ENCODE results near the gene SPTBN5.

SPTBN5 gene

DNA sequence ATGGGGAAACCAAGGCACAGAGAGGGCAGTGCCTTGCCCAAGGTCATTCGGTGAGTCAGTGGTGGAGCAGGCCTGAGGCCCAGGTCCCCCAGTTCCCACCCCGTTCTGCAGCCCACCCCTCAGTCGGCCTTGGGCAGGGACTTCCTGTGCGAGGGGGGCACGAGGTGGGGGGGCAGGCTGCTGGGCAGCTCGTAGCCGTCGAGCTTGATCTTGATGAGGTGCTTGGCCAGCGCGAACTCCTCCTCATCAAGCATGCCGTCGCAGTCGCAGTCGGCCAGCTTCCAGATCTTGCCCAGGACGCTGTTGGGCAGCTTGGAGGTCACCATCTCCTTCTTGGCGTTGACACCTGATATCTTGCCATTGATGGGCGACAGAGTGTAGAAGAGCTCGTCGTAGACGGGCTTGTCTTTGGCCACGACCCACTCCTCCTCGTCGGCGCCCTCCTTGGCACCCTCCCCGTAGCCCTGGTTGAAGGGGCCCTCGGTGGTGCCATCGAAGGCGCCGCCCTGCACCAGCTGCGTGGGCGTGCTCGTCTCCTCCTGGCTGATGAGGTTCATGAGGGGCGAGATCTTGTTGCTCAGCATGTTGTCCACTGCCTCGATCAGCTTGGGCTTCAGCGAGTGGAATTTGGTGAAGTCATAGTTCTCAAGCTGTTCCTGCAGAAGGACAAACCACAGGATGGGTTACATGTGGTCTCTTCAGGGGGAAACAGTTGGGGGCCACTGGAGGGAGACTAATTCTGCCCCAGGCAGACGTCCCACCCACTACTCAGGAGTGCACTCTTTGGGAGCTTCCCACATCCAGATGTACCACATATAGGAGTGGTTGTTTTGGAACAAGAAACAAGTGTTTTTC, 6.9 kb upstream of the SPTBN5 start:
- DNase-seq: no peak

DNA sequence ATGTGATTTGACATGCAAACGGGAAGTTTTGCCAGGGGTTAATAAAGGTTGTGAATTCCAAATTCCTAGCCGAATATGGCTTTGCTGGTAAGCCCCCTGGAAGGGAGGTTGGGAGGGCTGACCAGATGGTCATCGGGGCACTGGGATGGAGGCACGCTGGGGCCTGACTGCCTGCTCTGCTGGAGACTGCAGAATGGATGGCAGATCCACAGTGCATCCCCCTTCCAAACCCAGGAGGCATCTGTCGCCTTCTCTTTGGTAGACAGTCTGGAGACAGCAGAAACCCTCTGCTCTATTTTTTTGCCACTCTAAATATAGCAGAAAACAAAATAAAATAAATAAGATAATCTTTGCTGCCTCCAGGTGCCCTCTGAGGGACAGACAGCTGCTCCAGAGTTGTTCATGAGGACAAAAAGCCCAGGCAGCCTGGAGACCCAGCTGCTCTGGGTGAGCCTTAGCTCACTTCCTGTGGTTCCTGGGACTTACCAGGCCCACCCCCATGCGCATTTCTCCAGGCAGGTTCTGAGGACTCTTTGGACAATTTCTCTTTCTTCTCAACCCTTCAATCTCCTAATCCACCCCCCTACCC, 6.1 kb upstream of the SPTBN5 start:
- DNase-seq: no peak

DNA sequence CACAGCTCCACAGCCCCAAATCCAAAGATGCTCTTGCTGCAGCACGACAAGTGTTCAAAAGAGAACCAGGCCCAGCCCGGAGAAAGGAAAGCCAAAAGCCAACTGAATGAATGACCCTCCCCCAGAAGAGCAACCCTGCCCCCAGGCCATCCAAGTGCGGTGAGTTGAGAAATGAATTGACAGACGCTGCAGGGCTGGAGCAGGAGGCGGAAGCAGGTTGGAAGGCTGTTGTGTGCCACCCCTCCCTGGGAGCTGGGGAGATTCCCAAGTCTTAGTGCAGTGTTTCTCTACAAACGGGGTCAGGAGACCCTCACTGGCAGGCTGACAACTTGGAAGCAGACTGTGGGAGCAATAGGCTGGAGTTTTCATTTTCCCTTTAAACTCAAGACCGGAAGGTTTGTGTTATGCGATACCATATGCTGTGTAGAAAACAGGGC, 3.5 kb upstream of the SPTBN5 start:
- no peak for DNase-seq

DNA sequence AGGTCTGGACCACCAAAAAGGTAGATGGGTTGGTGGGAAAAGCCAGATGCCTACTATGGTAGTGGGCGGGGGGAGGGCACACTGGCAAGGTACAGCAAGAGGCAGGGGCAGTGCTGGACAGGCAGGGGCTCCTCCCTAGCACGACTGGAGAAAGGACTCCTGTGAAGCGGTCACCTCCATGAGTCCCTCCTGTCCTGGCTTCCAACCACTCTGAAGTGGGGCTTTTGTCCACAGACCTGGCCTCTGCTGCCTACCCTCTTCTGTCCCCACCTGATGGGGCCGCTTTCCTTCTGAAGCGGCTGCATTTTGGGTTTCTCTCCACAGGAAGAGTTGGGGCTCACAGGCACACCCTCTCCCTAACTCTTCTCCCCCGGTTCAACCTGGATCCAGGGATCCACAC, 2.7 kb upstream of the SPTBN5 start:
- DNase-seq: no peak

DNA sequence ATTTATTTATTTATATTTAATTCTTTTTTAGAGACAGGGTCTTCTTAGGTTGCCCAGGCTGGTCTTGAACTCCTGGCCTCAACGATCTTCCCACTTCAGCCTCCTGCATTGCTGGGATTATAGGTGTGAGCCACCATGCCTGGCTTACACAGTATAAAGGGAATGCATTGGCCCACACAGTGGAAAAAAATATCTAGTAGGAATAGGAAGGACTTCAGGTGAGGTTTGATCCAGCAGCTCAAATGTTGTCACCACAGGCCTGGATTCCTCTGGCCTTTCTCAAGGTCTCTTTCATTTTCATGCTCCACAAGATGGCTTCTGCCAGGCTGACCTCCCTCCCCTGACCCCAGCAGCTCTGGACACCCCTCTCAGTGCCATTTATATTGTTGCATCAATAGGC, 2.1 kb upstream of the SPTBN5 start:
- no peak for DNase-seq

DNA sequence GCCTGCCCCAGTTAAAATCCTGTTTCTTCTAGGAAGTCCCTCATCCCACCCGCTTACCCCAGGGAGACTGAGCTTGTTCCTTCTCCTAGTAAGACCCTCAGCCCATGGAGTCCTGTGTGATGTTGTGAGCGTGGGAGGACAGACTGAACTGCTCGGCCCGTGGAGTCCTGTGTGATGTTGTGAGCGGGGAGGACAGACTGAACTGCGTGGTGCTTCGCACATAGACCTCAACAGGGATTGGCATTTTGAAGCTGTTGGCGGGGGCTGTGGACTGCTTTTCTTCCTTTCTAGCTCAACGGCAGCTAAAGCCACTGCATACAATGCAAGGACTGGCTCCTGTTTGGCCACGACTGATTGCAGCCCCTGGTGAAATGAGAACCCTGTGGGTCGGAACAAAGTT, 1.6 kb upstream of the SPTBN5 start:
- DNase-seq: no peak

DNA sequence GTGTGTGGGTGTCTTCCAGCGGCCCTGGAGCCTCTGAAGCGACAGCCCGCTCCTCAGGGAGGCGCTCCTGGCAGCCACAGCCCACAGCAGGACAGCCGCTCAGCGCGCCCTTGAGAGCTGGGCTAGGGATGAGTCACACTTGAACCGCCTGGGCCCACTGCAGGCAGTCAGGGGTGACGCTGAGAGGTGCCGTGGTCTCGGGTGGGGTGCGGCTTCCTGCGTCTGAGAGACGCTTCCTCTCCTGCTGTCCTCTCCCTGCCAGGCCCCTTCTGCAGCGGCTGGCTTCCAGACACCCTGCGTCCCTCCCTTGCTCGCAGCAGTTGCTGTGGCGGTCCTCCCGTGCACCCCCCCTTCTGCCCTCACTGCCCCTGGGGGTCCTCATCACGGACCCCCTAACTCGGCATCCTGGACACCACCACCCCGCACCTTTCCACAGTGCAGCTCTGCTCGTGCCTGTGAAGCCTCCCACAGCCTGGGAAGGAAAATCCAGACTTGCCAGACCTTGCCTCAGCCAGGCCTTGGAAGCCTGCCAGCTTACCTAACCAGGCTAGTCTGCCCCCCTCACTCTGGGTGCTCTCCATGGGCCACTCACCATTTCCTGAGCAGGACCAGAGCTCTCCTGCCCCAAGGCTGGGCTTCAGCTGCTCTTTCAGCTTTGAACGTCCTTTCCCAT, 1.1 kb upstream of the SPTBN5 start:
- DNase-seq: peak; percentile 31

DNA sequence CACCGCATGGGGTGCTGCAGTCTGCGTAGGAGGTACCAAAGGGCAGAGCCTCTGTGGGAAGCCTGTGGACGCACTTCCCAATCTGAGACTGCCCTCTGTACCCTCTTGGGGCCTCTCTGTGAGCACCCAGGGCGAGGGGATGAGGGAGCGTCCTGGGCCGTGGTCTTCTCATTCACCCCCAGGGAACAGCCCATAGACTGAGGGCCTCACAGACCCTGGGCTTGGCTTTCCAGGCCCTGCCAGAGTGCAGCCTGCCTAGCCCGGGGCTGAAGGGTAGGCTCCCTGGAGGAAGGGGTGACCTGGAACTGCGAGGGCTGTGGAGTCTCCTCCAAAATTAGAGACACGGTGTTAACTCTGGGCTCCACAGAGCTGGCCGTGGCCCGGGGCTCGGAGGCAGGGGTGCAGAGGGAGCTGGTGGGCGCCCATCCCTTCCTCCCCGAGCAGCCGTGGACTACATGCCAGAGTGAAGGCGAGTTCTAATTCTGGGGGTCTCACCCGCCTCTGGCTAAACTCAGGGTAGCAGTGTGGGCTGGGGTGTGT, 468 bp upstream of the SPTBN5 start:
- no peak for DNase-seq

DNA sequence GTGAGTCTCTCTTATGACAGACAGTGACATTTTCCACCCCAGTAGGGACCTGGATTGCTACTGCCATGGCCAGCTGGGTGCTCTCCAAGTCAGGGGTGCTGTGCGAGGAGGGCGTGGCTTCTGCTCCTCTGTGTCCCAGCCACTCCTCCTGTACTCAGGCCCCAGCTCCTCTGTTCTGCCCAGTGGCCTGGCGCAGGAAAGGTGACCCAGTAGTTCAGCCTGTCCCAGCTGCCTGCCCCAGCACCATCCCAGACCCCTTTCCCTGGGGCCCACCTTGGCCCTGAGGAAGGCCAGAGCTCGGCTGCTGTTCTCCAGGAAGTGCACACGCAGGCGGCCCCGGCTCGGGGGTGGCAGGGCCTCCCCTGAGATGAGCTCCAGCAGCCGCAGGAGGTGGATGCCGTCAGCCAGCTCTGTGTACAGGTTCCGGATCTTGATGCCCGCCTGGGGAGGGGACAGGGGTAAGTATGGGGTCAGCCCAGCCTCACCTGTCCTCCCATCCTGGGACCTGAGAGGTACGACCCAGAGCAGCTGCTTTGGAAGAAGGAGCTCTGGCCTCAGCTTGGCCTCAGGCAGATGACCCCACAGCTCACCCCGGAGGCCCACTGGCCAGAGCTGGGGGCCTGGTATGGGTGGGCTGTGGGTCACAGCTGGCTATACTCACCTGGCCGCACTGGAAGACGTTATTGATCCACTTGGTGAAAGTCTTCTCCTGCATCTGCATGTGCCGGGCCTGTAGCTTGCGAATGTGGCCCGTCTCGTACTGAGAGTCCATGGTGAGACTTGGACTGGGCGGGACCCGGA, 1.0 kb downstream of the SPTBN5 start:
- no peak for DNase-seq

DNA sequence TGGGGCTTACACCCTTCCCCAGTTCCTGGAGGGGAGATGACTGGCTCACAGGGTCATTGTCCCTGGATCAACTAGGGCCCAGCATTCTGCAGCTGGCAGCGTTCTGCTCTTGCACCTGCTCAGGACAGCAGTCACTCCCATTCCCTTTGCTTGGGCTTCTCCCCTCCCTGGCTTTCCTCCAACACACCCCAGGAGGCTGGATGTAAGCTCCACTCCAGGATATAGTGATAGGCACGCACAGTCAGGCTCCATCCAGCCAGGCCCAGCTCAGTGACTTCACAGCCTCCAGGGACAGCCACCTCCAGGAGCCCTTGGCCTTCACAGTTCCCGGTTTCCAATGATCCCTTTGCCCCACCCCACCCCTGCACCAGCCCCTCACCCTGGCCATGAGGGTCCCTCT, 1.9 kb downstream of the SPTBN5 start:
- no peak for DNase-seq

DNA sequence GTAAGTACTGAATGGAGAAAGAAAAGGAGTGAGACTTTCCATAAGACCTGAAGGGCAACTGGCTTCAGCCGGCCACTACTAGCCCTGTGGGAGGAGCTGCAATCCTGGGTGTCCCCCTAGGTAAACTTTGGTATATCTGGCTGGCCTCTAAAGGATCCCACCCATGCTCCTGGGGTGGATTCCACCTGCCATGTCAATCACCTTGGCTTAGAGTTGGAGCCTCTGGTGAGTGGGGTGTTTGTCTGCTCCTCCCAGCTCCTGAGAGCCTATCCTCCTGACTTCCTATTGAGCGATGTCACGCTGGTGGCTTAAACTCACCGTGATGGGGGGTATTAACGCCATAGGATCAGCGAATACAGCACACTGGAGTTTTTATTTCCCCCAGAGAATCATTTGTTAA, 2.6 kb downstream of the SPTBN5 start:
- no peak for DNase-seq

DNA sequence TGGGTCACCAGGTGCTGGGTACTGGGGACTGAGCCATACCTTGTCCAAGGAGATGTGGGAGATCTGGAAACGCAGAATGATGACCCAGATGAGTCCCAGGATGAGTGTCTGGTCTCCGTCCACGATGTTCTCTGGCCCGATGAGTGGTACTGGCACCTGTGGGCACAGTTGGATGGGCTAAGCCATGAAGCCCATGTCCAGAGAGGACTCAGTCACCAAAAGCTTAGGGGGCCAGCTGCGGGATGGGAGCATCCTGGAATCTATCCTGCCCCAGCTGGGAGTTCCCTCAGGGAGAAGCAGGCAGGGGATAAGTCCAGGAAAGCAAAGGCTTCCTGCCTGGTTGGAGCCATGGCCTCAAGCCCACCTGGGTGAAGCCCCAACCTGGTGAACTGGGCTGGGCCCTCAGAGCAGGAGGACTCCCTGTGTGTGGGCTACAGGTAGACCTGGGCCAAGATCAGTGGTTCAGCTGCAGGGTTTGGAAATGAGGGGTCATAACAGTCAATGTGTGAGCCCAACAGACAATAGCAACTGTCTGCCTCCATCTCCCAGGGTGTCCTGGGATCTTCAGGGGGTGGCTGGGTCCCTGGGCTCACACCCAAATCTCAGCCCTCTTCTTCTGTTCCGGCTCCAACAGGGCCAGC, 3.7 kb downstream of the SPTBN5 start:
- DNase-seq: no peak

DNA sequence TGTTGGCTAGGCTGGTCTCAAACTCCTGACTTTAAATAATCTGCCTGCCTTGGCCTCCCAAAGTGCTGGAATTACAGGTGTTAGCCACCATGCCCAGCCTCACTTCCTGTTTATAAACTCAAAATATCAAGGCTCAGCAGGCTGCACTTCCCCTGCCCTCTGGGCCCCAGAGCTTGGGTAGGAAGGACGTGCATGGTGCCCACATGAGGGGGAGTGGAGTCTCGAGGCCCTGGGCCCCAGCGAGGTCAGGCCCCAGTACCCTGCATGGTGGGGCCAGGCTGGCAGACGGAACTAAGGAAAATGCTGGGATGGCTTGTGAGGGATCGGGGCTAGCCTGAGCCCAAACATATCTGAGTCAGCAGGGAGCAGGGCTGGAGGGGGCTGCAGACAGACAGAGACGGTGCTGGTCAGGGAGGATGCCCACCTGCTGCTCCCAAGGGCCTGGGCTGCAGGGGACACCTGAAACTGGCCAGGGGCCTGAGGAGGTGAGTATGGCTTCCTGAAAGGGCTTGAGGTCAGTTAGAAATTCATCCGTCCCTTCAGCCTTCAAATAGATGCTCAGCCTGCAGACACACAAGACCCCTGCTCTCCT, 5.1 kb downstream of the SPTBN5 start:
- DNase-seq: no peak

DNA sequence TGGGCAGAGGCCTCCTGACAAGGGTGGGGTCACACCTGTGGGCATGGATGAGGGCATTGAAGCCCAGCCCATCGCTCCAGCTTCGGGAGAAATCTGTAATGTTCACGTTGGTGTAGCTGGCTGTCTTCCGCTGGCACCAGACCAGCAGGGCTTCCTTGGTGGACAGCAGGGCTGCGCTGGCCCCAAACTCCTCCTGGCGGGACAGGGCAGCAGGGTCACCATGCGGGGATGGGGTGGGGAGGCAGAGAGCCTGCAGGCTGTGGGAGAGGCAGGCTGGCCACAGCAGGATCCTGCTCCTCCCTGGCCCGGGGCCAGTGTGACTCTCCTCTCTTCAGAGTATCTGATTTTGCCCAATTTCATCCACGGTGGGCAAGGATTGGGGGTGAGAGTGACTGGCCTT, 6.0 kb downstream of the SPTBN5 start:
- DNase-seq: no peak

DNA sequence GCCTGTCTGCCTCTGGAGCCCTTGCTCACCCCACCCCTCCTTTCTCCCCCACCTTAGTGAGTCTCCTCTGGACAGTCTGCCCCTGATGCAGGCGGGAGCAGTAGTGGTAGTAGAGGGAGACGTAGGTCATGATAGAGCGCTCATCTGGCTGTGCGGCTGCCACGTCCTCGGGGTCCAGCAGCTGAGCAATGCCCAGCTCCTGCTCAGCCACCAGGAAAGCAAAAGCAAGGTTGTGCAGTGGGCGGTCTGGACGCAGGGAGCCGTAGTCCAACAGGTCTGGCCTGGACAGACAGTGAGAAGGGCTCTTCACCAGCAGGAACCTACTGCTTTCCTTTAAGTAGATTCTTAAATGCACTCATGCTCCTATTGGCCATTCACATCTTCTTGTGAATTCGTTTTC, 6.7 kb downstream of the SPTBN5 start:
- no peak for DNase-seq

DNA sequence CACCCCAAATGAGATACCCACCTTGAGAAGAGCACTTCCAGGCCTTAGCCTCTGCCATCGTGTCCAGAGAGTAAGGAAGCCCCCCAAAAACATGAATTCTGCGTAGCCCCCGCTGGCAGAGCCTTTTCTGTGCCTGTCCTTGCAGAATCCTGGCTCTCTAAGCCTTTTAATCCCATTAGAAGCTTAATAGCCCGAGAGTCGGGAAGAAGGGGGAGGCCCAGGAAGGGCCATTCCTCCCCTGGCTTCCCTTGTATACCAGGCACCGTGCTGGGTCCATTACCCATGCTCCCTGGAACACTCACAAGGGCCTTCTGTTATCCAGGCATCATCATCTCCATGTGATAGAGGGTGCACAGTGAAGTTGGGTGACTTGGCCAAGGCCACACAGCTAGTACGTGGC, 7.1 kb downstream of the SPTBN5 start:
- no peak for DNase-seq

DNA sequence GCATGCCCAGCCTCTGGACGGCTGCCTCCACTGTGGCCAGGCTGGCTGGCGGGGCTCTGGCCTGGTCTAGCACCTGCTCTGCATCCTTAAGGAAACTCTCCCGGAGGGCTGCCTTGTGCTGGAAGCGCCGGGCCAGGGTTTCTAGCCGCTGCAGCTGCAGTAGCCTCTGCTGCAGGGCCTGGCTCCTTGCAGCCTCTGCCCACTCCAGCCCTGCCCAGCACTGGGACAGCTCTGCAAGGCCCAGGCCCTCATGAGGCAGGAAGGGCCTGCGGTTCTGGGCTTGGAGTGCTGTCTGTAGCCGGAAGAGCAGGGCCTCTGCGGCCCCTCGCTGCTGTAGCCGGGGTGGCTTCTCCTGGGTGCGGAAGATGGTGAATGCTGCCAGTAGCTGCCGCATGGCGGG, 8.0 kb downstream of the SPTBN5 start:
- DNase-seq: no peak

DNA sequence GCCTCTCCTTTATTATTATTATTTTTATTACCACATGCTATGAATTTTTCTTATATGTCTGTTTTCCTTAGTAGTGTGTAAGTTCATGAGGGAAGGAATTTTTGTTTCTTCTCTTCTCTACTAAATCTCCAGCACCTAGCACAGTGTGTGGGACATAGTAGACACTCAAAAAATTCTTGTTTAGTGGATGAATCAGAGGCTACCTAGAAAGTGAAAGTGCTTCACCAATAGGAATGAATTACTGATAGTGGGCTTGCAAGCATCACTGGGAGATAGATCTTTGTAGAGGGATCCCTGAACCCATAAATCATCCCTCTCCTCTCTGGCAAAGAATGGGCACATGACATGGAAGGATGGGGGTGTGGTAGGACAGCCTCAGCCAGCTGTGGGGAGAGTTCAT, 8.5 kb downstream of the SPTBN5 start:
- DNase-seq: no peak

DNA sequence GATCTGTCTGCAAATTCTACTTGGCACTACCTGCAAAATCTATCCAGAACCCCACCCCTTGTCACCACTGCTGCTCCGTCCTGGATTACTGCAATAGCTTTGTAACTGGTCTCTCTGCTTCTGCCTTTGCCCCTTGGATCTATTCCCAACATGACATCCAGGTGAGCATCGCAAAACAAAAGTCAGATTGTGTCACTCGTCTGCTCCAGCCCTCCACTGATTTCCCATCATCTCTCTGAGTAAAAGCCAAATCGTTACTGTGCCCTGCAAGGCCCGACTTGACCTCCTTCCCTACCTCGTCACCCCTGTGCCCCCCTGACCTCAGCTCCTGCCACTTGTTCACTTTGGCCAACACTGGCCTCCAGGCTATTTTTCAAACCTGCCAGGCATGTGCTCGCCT, 9.4 kb downstream of the SPTBN5 start:
- no peak for DNase-seq

DNA sequence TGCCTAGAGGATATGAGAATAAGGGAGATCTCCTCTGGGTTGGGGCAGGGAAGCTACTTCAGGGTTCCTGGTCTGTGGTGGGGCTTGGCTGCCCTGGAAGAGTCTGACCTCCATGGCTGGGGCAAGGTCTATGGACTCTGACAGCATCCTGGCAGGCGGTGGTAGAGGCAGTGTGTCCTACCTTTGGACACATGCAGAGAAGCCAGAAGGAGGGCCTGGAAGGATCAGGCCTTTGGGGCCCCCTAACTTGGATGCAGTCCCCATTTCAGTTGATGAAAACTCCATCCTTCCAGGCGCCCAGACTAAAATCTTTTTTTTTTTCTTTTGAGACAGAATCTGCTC, 10.4 kb downstream of the SPTBN5 start:
- no peak for DNase-seq

DNA sequence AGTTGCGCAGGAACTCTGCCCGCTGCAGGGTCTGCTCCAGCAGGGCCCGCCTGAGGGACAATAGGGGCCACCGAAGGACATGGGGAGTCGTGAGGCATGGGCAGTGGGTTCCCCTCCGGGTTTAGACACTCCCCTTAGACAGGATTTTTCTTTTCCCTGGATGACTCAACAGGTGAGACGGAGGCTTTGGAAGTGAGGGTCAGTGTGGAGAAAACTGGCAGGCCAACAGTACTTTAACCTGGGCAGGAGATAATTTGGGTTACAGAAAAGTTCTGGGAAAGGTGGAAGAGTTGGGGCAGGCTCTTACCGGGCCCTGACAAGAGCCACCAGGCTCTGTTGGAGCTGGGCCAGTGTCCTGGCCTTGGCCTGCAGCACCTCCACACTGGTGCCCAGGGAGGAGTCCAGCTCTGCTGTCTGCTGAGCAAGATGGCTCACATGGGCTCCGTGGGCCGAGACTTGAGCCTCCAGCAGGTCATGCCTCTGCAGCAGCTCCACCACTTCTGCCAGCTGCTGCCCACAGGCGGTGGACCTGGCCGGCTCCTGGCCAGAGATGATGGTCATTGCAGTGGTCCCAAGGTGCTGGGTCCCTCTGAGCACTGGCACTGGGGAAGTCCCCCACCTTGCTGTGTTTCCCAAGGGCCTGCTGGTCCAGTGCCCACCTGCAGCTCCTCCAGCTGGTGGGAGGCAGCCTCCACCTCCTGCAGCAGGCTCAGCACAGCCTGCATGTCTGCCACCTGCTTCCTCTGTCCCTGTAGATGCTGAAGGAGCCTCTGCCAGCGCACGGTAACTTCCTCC, 11.0 kb downstream of the SPTBN5 start:
- DNase-seq: no peak

All from T1000 (cell line).